ENCODE results near the gene MOV10L1.

The MOV10L1 gene

GRCh38 chr22:50078246-50078645 lies 11.6 kb upstream of the MOV10L1 start:
- Histone ChIP-seq H3K9me2 (replicated peaks; ENCODE audit: insufficient read depth, low read length) (no peaks in the 10 kb centered on the region), H3F3A (ENCODE audit: insufficient read depth, low read length) (no peaks in the 10 kb centered on the region), H3K4me2 (ENCODE audit: low read depth, low read length) (no peak overlapping the region), H3K36me3 (replicated peaks; ENCODE audit: insufficient read depth, low read length) (no peaks in the 10 kb centered on the region), H2AFZ (ENCODE audit: low read length) (no peak overlapping the region), H3K9ac (ENCODE audit: low read length) (no peak overlapping the region), H3K27ac (ENCODE audit: low read length) (no peak overlapping the region), H3K4me1 (ENCODE audit: low read length) (peaks cover 3% of the 10 kb centered on the region; the same call in 1 of the 2 replicates), H4K20me1 (ENCODE audit: insufficient read depth, low read length) (no peaks in the 10 kb centered on the region), H3K4me3 (ENCODE audit: low read length) (no peak overlapping the region), H3K27me3 (replicated peaks; ENCODE audit: insufficient read depth, low read length) (peaks cover 73% of the 10 kb centered on the region), H3K9me3 (replicated peaks; ENCODE audit: insufficient read depth, low read length) (no peaks in the 10 kb centered on the region), H3K79me2 (ENCODE audit: low read length) (no peaks in the 10 kb centered on the region)
- TF ChIP-seq CTCF (IDR thresholded peaks at IDR 0.05; ENCODE audit: low read length) (no peak), EZH2 (optimal IDR thresholded peaks at IDR 0.05; ENCODE audit: low read depth, low read length) (no peak), EZH2phosphoT487 (IDR thresholded peaks at IDR 0.05; ENCODE audit: low read length) (no peak)
- DNase-seq, result no peak

GRCh38 chr22:50078761-50079160 lies 11.0 kb upstream of the MOV10L1 start:
- Histone ChIP-seq H3K9me2 (replicated peaks; ENCODE audit: insufficient read depth, low read length) (no peaks in the 10 kb centered on the region), H3F3A (ENCODE audit: insufficient read depth, low read length) (no peaks in the 10 kb centered on the region), H3K9me3 (replicated peaks; ENCODE audit: insufficient read depth, low read length) (no peaks in the 10 kb centered on the region), H3K27me3 (replicated peaks; ENCODE audit: insufficient read depth, low read length) (peaks cover 73% of the 10 kb centered on the region), H3K4me2 (ENCODE audit: low read depth, low read length) (no peak overlapping the region), H4K20me1 (ENCODE audit: insufficient read depth, low read length) (no peaks in the 10 kb centered on the region), H3K4me3 (ENCODE audit: low read length) (no peak overlapping the region), H2AFZ (ENCODE audit: low read length) (no peak overlapping the region), H3K79me2 (ENCODE audit: low read length) (no peaks in the 10 kb centered on the region), H3K9ac (ENCODE audit: low read length) (no peak overlapping the region), H3K27ac (ENCODE audit: low read length) (no peak overlapping the region), H3K36me3 (replicated peaks; ENCODE audit: insufficient read depth, low read length) (no peaks in the 10 kb centered on the region), H3K4me1 (ENCODE audit: low read length) (peaks cover 4% of the 10 kb centered on the region; the same call in 1 of the 2 replicates)
- no peak for TF ChIP-seq EZH2phosphoT487 (IDR thresholded peaks at IDR 0.05; ENCODE audit: low read length)
- no peak for TF ChIP-seq CTCF (IDR thresholded peaks at IDR 0.05; ENCODE audit: low read length)
- TF ChIP-seq EZH2 (optimal IDR thresholded peaks at IDR 0.05; ENCODE audit: low read depth, low read length), result no peak
- no peak for DNase-seq

- Histone ChIP-seq H3K79me2 (ENCODE audit: low read length) (no peaks in the 10 kb centered on the region), H4K20me1 (ENCODE audit: insufficient read depth, low read length) (no peaks in the 10 kb centered on the region), H3K9me3 (replicated peaks; ENCODE audit: insufficient read depth, low read length) (no peaks in the 10 kb centered on the region), H2AFZ (ENCODE audit: low read length) (no peak overlapping the region), H3K27me3 (replicated peaks; ENCODE audit: insufficient read depth, low read length) (peaks cover 65% of the 10 kb centered on the region), H3K9ac (ENCODE audit: low read length) (no peak overlapping the region), H3F3A (ENCODE audit: insufficient read depth, low read length) (no peaks in the 10 kb centered on the region), H3K4me3 (ENCODE audit: low read length) (no peak overlapping the region), H3K4me1 (ENCODE audit: low read length) (peaks cover 4% of the 10 kb centered on the region; the same call in 1 of the 2 replicates), H3K27ac (ENCODE audit: low read length) (no peak overlapping the region), H3K9me2 (replicated peaks; ENCODE audit: insufficient read depth, low read length) (no peaks in the 10 kb centered on the region), H3K4me2 (ENCODE audit: low read depth, low read length) (no peak overlapping the region), H3K36me3 (replicated peaks; ENCODE audit: insufficient read depth, low read length) (no peaks in the 10 kb centered on the region)
- no peak for TF ChIP-seq EZH2 (optimal IDR thresholded peaks at IDR 0.05; ENCODE audit: low read depth, low read length)
- TF ChIP-seq CTCF (IDR thresholded peaks at IDR 0.05; ENCODE audit: low read length), result no peak
- no peak for TF ChIP-seq EZH2phosphoT487 (IDR thresholded peaks at IDR 0.05; ENCODE audit: low read length)
- no peak for DNase-seq
Measured at GRCh38 chr22:50080077-50080465, 9.7 kb upstream of the MOV10L1 start.

Measured in MM.1S (cell line).